ENCODE data around the gene RYR3.

The RYR3 gene

GRCh38 chr15:33677238-33677830 lies 366.6 kb downstream of the RYR3 start:
- peaks cover 5% of the 10 kb centered on the region for H3K27me3 ChIP-seq (ENCODE audit: control insufficient read depth, insufficient read depth, low read length)
- no peak overlapping the region for H3K9ac ChIP-seq (ENCODE audit: low read length)
- no peak overlapping the region for H3K4me3 ChIP-seq (ENCODE audit: low read length)
- no peaks in the 10 kb centered on the region for H3K4me1 ChIP-seq (ENCODE audit: control insufficient read depth, insufficient read depth, low read length)
- no peaks in the 10 kb centered on the region for H3K9me3 ChIP-seq (ENCODE audit: control insufficient read depth, low read length)
- no peaks in the 10 kb centered on the region for H3K36me3 ChIP-seq (ENCODE audit: control insufficient read depth, insufficient read depth, low read length)

- Histone ChIP-seq H3K4me3 (ENCODE audit: low read length) (no peak overlapping the region), H3K27me3 (ENCODE audit: control insufficient read depth, insufficient read depth, low read length) (peaks cover 5% of the 10 kb centered on the region), H3K9me3 (ENCODE audit: control insufficient read depth, low read length) (no peaks in the 10 kb centered on the region), H3K36me3 (ENCODE audit: control insufficient read depth, insufficient read depth, low read length) (no peaks in the 10 kb centered on the region), H3K9ac (ENCODE audit: low read length) (no peak overlapping the region), H3K4me1 (ENCODE audit: control insufficient read depth, insufficient read depth, low read length) (no peaks in the 10 kb centered on the region)
These were observed 367.4 kb downstream of the RYR3 start for GRCh38 chr15:33678176-33678575.

GRCh38 chr15:33678602-33679001 lies 367.8 kb downstream of the RYR3 start:
- Histone ChIP-seq H3K27me3 (ENCODE audit: control insufficient read depth, insufficient read depth, low read length) (peaks cover 5% of the 10 kb centered on the region), H3K4me3 (ENCODE audit: low read length) (no peak overlapping the region), H3K9me3 (ENCODE audit: control insufficient read depth, low read length) (no peaks in the 10 kb centered on the region), H3K4me1 (ENCODE audit: control insufficient read depth, insufficient read depth, low read length) (no peaks in the 10 kb centered on the region), H3K36me3 (ENCODE audit: control insufficient read depth, insufficient read depth, low read length) (no peaks in the 10 kb centered on the region), H3K9ac (ENCODE audit: low read length) (no peak overlapping the region)

GRCh38 chr15:33679061-33679460 lies 368.3 kb downstream of the RYR3 start:
- no peaks in the 10 kb centered on the region for H3K4me1 ChIP-seq (ENCODE audit: control insufficient read depth, insufficient read depth, low read length)
- H3K4me3 ChIP-seq (ENCODE audit: low read length) = no peak overlapping the region
- H3K9ac ChIP-seq (ENCODE audit: low read length) = no peak overlapping the region
- no peaks in the 10 kb centered on the region for H3K9me3 ChIP-seq (ENCODE audit: control insufficient read depth, low read length)
- no peaks in the 10 kb centered on the region for H3K36me3 ChIP-seq (ENCODE audit: control insufficient read depth, insufficient read depth, low read length)
- peaks cover 5% of the 10 kb centered on the region for H3K27me3 ChIP-seq (ENCODE audit: control insufficient read depth, insufficient read depth, low read length)

GRCh38 chr15:33680336-33680735 lies 369.6 kb downstream of the RYR3 start:
- Histone ChIP-seq H3K4me1 (ENCODE audit: control insufficient read depth, insufficient read depth, low read length) (no peaks in the 10 kb centered on the region), H3K9ac (ENCODE audit: low read length) (no peak overlapping the region), H3K4me3 (ENCODE audit: low read length) (no peak overlapping the region), H3K27me3 (ENCODE audit: control insufficient read depth, insufficient read depth, low read length) (peaks cover 5% of the 10 kb centered on the region), H3K9me3 (ENCODE audit: control insufficient read depth, low read length) (no peaks in the 10 kb centered on the region), H3K36me3 (ENCODE audit: control insufficient read depth, insufficient read depth, low read length) (no peaks in the 10 kb centered on the region)

- Histone ChIP-seq H3K27me3 (ENCODE audit: control insufficient read depth, insufficient read depth, low read length) (peaks cover 4% of the 10 kb centered on the region), H3K9me3 (ENCODE audit: control insufficient read depth, low read length) (no peaks in the 10 kb centered on the region), H3K9ac (ENCODE audit: low read length) (no peak overlapping the region), H3K4me3 (ENCODE audit: low read length) (no peak overlapping the region), H3K36me3 (ENCODE audit: control insufficient read depth, insufficient read depth, low read length) (no peaks in the 10 kb centered on the region), H3K4me1 (ENCODE audit: control insufficient read depth, insufficient read depth, low read length) (no peaks in the 10 kb centered on the region)
These were observed 382.5 kb downstream of the RYR3 start for GRCh38 chr15:33693166-33693800.

GRCh38 chr15:33698126-33698525 lies 387.4 kb downstream of the RYR3 start:
- no peaks in the 10 kb centered on the region for H3K9me3 ChIP-seq (ENCODE audit: control insufficient read depth, low read length)
- H3K27me3 ChIP-seq (ENCODE audit: control insufficient read depth, insufficient read depth, low read length) = peaks cover 9% of the 10 kb centered on the region
- no peak overlapping the region for H3K4me3 ChIP-seq (ENCODE audit: low read length)
- H3K36me3 ChIP-seq (ENCODE audit: control insufficient read depth, insufficient read depth, low read length) = no peaks in the 10 kb centered on the region
- no peaks in the 10 kb centered on the region for H3K4me1 ChIP-seq (ENCODE audit: control insufficient read depth, insufficient read depth, low read length)
- no peak overlapping the region for H3K9ac ChIP-seq (ENCODE audit: low read length)

GRCh38 chr15:33699145-33699544 lies 388.4 kb downstream of the RYR3 start:
- H3K36me3 ChIP-seq (ENCODE audit: control insufficient read depth, insufficient read depth, low read length) = no peaks in the 10 kb centered on the region

GRCh38 chr15:33699691-33700447 lies 389.1 kb downstream of the RYR3 start:
- no peaks in the 10 kb centered on the region for H3K9me3 ChIP-seq (ENCODE audit: control insufficient read depth, low read length)
- H3K9ac ChIP-seq (ENCODE audit: low read length) = no peak overlapping the region
- H3K27me3 ChIP-seq (ENCODE audit: control insufficient read depth, insufficient read depth, low read length) = peaks cover 9% of the 10 kb centered on the region
- no peaks in the 10 kb centered on the region for H3K36me3 ChIP-seq (ENCODE audit: control insufficient read depth, insufficient read depth, low read length)
- no peak overlapping the region for H3K4me3 ChIP-seq (ENCODE audit: low read length)
- H3K4me1 ChIP-seq (ENCODE audit: control insufficient read depth, insufficient read depth, low read length) = no peaks in the 10 kb centered on the region

More at GRCh38 chr15:33699145-33699544, 388.4 kb downstream of the RYR3 start:
- Histone ChIP-seq H3K4me3 (ENCODE audit: low read length) (no peak overlapping the region), H3K4me1 (ENCODE audit: control insufficient read depth, insufficient read depth, low read length) (no peaks in the 10 kb centered on the region), H3K9ac (ENCODE audit: low read length) (no peak overlapping the region), H3K9me3 (ENCODE audit: control insufficient read depth, low read length) (no peaks in the 10 kb centered on the region), H3K27me3 (ENCODE audit: control insufficient read depth, insufficient read depth, low read length) (peaks cover 9% of the 10 kb centered on the region)

- no peaks in the 10 kb centered on the region for H3K4me1 ChIP-seq (ENCODE audit: control insufficient read depth, insufficient read depth, low read length)
- no peaks in the 10 kb centered on the region for H3K36me3 ChIP-seq (ENCODE audit: control insufficient read depth, insufficient read depth, low read length)
- peaks cover 9% of the 10 kb centered on the region for H3K27me3 ChIP-seq (ENCODE audit: control insufficient read depth, insufficient read depth, low read length)
- H3K4me3 ChIP-seq (ENCODE audit: low read length) = no peak overlapping the region
- H3K9ac ChIP-seq (ENCODE audit: low read length) = no peak overlapping the region
- H3K9me3 ChIP-seq (ENCODE audit: control insufficient read depth, low read length) = no peaks in the 10 kb centered on the region
These were observed 390.0 kb downstream of the RYR3 start for GRCh38 chr15:33700695-33701303.

- Histone ChIP-seq H3K9me3 (ENCODE audit: control insufficient read depth, low read length) (no peaks in the 10 kb centered on the region), H3K36me3 (ENCODE audit: control insufficient read depth, insufficient read depth, low read length) (no peaks in the 10 kb centered on the region), H3K27me3 (ENCODE audit: control insufficient read depth, insufficient read depth, low read length) (peaks cover 9% of the 10 kb centered on the region), H3K4me1 (ENCODE audit: control insufficient read depth, insufficient read depth, low read length) (no peaks in the 10 kb centered on the region), H3K9ac (ENCODE audit: low read length) (no peak overlapping the region), H3K4me3 (ENCODE audit: low read length) (no peak overlapping the region)
These were observed 390.5 kb downstream of the RYR3 start for GRCh38 chr15:33701304-33701696.

- H3K9me3 ChIP-seq (ENCODE audit: control insufficient read depth, low read length) = no peaks in the 10 kb centered on the region
- no peaks in the 10 kb centered on the region for H3K36me3 ChIP-seq (ENCODE audit: control insufficient read depth, insufficient read depth, low read length)
- H3K4me1 ChIP-seq (ENCODE audit: control insufficient read depth, insufficient read depth, low read length) = no peaks in the 10 kb centered on the region
- no peak overlapping the region for H3K4me3 ChIP-seq (ENCODE audit: low read length)
- H3K9ac ChIP-seq (ENCODE audit: low read length) = no peak overlapping the region
- H3K27me3 ChIP-seq (ENCODE audit: control insufficient read depth, insufficient read depth, low read length) = no peaks in the 10 kb centered on the region
These were observed 395.4 kb downstream of the RYR3 start for GRCh38 chr15:33706173-33706572.
